GM19043 (cell line): ENCODE results near the gene NKX6-2.
"Not testable (repeated sequence)": the region's sequence is repeated elsewhere in the genome, so short reads cannot be mapped to it uniquely, and the experiment has no call there.

Experiments used
- ATAC-seq: cut with Tn5 transposase; IDR thresholded peaks from one replicate; pipeline ENCODE4 v1.9.1; 2021; ENCODE audit warnings: low read depth; ENCODE audit not compliant: unreplicated experiment

NKX6-2 gene

GRCh38 chr10:132743196-132743924 lies 42.6 kb downstream of the NKX6-2 start:
- ATAC-seq: not testable (repeated sequence)

- ATAC-seq: no peak
Observed at GRCh38 chr10:132742837-132743194, 43.1 kb downstream of the NKX6-2 start.

GRCh38 chr10:132742167-132742836 lies 43.6 kb downstream of the NKX6-2 start:
- no peak for ATAC-seq

- no peak for ATAC-seq
Observed at GRCh38 chr10:132740588-132740987, 45.4 kb downstream of the NKX6-2 start.

- no peak for ATAC-seq
Observed at GRCh38 chr10:132739225-132739613, 46.7 kb downstream of the NKX6-2 start.

GRCh38 chr10:132738454-132739224 lies 47.3 kb downstream of the NKX6-2 start:
- ATAC-seq: no peak

GRCh38 chr10:132737390-132738048 lies 48.4 kb downstream of the NKX6-2 start:
- ATAC-seq: no peak

GRCh38 chr10:132735923-132736391 lies 50.0 kb downstream of the NKX6-2 start:
- ATAC-seq: no peak

GRCh38 chr10:132735341-132735775 lies 50.6 kb downstream of the NKX6-2 start:
- ATAC-seq: no peak

GRCh38 chr10:132733926-132734325 lies 52.0 kb downstream of the NKX6-2 start:
- ATAC-seq: no peak
